Mucosa of descending colon (tissue), 3 donors: ENCODE measurements around the gene STK16. TPM values are rescaled to one million over a fixed set of nuclear protein-coding genes. Genes with fewer than 3 reads are reported as not detected.

Experiments used
- ATAC-seq: fragments of 200-7000 bp; cut with Tn5 transposase; one replicate; pipeline ENCODE4 v1.9.1; 2020; ENCODE audit warnings: mild to moderate bottlenecking, moderate library complexity
- DNase-seq, 3 donors: peaks; one replicate each; pipeline ENCODE4 v3.0.0-alpha.2; 2020
- H3K36me3 ChIP-seq: fragments of 200-600 bp; one replicate; pipeline ENCODE4 v1.8.0; 2021; ENCODE audit warnings: low read depth, mild to moderate bottlenecking
- H3K4me1 ChIP-seq: fragments of 200-600 bp; one replicate; pipeline ENCODE4 v1.8.0; 2021; ENCODE audit warnings: low read depth, mild to moderate bottlenecking
- H3K4me3 ChIP-seq: fragments of 200-600 bp; one replicate; pipeline ENCODE4 v1.8.0; 2021; ENCODE audit warnings: mild to moderate bottlenecking
- H3K9me3 ChIP-seq: fragments of 200-600 bp; one replicate; pipeline ENCODE4 v1.8.0; 2021; ENCODE audit warnings: mild to moderate bottlenecking
- CTCF ChIP-seq: fragments of 200-600 bp; IDR thresholded peaks from one replicate; pipeline ENCODE4 v1.8.0; 2022; ENCODE audit warnings: antibody characterized with exemption, mild to moderate bottlenecking
- intact Hi-C, 2 donors: fragments of 100-400 bp; cut with DNase I in 1 of 2; cut with micrococcal nuclease in 1 of 2; formaldehyde crosslinking; loops; one replicate each; pipeline versions ENCODE4 v1.11.0 to v1.11.1; 2022; cut with DNase I, micrococcal nuclease
- total RNA-seq, 3 donors: library from RNA; stranded (reverse); fragmentation: NEBNext Ultra II Directional in 2 of 3; extraction: Animal tissue kit (Norgen Biotek cat#: 25700) in 2 of 3; gene quantifications; one replicate each; pipeline versions ENCODE4 v1.2.1 to v1.2.4, GENCODE V29; 2021 to 2023
- donor health status: DM: no; HTN: no; CAD: no; lungs with moderate emphysema.
- donor health status: DM: no; HTN: no; CAD: no.
- donor health status: DM: no; HTN: yes; CAD: no.

STK16 gene
- total RNA-seq, 3 donors from 2014 or later, result 29.7 to 37.3 (median 32.7) TPM

- Histone ChIP-seq H3K9me3 (no peaks in the 10 kb centered on the region), H3K4me3 (peak overlapping the region; percentile 46), H3K36me3 (peaks cover 5% of the 10 kb centered on the region), H3K4me1 (peaks cover 20% of the 10 kb centered on the region)
- TF ChIP-seq CTCF, result no peak
- intact Hi-C loops, result no loop called here
- DNase-seq, result no peak
- ATAC-seq, result no peak
These were observed 16.4 kb upstream of the STK16 start for GRCh38 chr2:219228911-219229304.

- Histone ChIP-seq H3K36me3 (no peaks in the 10 kb centered on the region), H3K4me3 (peak within 1 kb of the TSS; percentile 46), H3K4me1 (peaks cover 20% of the 10 kb centered on the region), H3K9me3 (no peaks in the 10 kb centered on the region)
- ATAC-seq, result peak; percentile 96
- DNase-seq, result peak; percentile 98 to 99 (median 99)
- intact Hi-C loops, result no loop called here
- TF ChIP-seq CTCF, result no peak
These were observed 15.8 kb upstream of the STK16 start, which contains the start of the genes ANKZF1 and ATG9A for GRCh38 chr2:219229305-219230058. Gene ANKZF1 (plus strand): TSS chr2:219229806. CDS start chr2:219230258, 452 bp downstream. Gene ATG9A (minus strand): TSS chr2:219229636. CDS start chr2:219228024, 1,612 bp downstream.

GRCh38 chr2:219230059-219230540 lies 15.2 kb upstream of the STK16 start:
- peaks cover 5% of the 10 kb centered on the region for H3K36me3 ChIP-seq
- TF ChIP-seq CTCF, result no peak
- ATAC-seq (peak; percentile 65), DNase-seq (peak; percentile 74 to 86 (median 79))
- peaks cover 20% of the 10 kb centered on the region for H3K4me1 ChIP-seq
- intact Hi-C loops, result no loop called here
- no peaks in the 10 kb centered on the region for H3K9me3 ChIP-seq
- peak overlapping the region; percentile 46 for H3K4me3 ChIP-seq

GRCh38 chr2:219234331-219234730 lies 10.9 kb upstream of the STK16 start:
- intact Hi-C loops, result no loop called here
- Histone ChIP-seq H3K4me1 (peaks cover 12% of the 10 kb centered on the region), H3K36me3 (peaks cover 20% of the 10 kb centered on the region), H3K9me3 (no peaks in the 10 kb centered on the region), H3K4me3 (no peak overlapping the region)
- TF ChIP-seq CTCF, result no peak
- ATAC-seq (no peak), DNase-seq (no peak)

GRCh38 chr2:219243291-219243761 lies 2.0 kb upstream of the STK16 start:
- Histone ChIP-seq H3K4me1 (peaks cover 23% of the 10 kb centered on the region), H3K9me3 (no peaks in the 10 kb centered on the region), H3K4me3 (no peak overlapping the region), H3K36me3 (no peaks in the 10 kb centered on the region)
- intact Hi-C loops, result no loop called here
- TF ChIP-seq CTCF, result no peak
- DNase-seq (peak; percentile 62 to 75 (median 72)), ATAC-seq (peak; percentile 43)
